ENCODE results near the gene B9D2. TPM values are rescaled to one million over a fixed set of nuclear protein-coding genes. Genes with fewer than 3 reads are reported as not detected.

The B9D2 gene
- total and polyA plus RNA-seq, 2 of the 4 experiments (the other 2 are of a cell fraction): 6.1 to 9.7 TPM

Other genes with a start within 250 kb of the B9D2 start
- not detected in 2 replicates for gene CYP2F1, start 249.7 kb downstream of the B9D2 start, total RNA-seq (2012; rRNA removed)
- not detected in 2 replicates for gene CYP2F1, start 249.7 kb downstream of the B9D2 start, polyA plus RNA-seq (2012; rRNA removed)
- 0.54 and 0.83 TPM in 2 replicates for gene CYP2S1, start 170.9 kb downstream of the B9D2 start, total RNA-seq (2012; rRNA removed)
- gene CYP2S1, start 170.9 kb downstream of the B9D2 start, polyA plus RNA-seq (2012; rRNA removed): 0.98 and 2.1 TPM in 2 replicates
- 444 and 466 TPM in 2 replicates for gene AXL, start 144.9 kb downstream of the B9D2 start, total RNA-seq (2012; rRNA removed)
- gene AXL, start 144.9 kb downstream of the B9D2 start, polyA plus RNA-seq (2012; rRNA removed): 212 and 235 TPM in 2 replicates
- gene HNRNPUL1, start 99.8 kb downstream of the B9D2 start, total RNA-seq (2012; rRNA removed): 50.7 and 56.1 TPM in 2 replicates
- gene HNRNPUL1, start 99.8 kb downstream of the B9D2 start, polyA plus RNA-seq (2012; rRNA removed): 67.3 and 68.1 TPM in 2 replicates
- 4.1 and 5.8 TPM in 2 replicates for gene CCDC97, start 54.0 kb downstream of the B9D2 start, total RNA-seq (2012; rRNA removed)
- gene CCDC97, start 54.0 kb downstream of the B9D2 start, polyA plus RNA-seq (2012; rRNA removed): 11.0 and 11.9 TPM in 2 replicates
- 3.2 and 3.9 TPM in 2 replicates for gene TGFB1, start 10.2 kb downstream of the B9D2 start, total RNA-seq (2012; rRNA removed)
- 26.7 and 27.8 TPM in 2 replicates for gene TGFB1, start 10.2 kb downstream of the B9D2 start, polyA plus RNA-seq (2012; rRNA removed)
- 1.4 and 1.9 TPM in 2 replicates for gene TMEM91, start 12.4 kb upstream of the B9D2 start, total RNA-seq (2012; rRNA removed)
- gene TMEM91, start 12.4 kb upstream of the B9D2 start, polyA plus RNA-seq (2012; rRNA removed): 4.8 and 5.5 TPM in 2 replicates
- gene EXOSC5, start 33.2 kb upstream of the B9D2 start, total RNA-seq (2012; rRNA removed): 11.4 and 19.0 TPM in 2 replicates
- 25.2 and 34.0 TPM in 2 replicates for gene EXOSC5, start 33.2 kb upstream of the B9D2 start, polyA plus RNA-seq (2012; rRNA removed)
- gene BCKDHA, start 33.7 kb upstream of the B9D2 start, total RNA-seq (2012; rRNA removed): 6.4 and 7.7 TPM in 2 replicates
- 7.6 and 9.6 TPM in 2 replicates for gene BCKDHA, start 33.7 kb upstream of the B9D2 start, polyA plus RNA-seq (2012; rRNA removed)
- under 0.01 and 0.36 TPM in 2 replicates for gene B3GNT8, start 63.2 kb upstream of the B9D2 start, total RNA-seq (2012; rRNA removed)
- gene B3GNT8, start 63.2 kb upstream of the B9D2 start, polyA plus RNA-seq (2012; rRNA removed): 0.30 and 0.36 TPM in 2 replicates
- gene DMAC2, start 75.8 kb upstream of the B9D2 start, total RNA-seq (2012; rRNA removed): 50.8 and 52.5 TPM in 2 replicates
- 72.2 and 78.5 TPM in 2 replicates for gene DMAC2, start 75.8 kb upstream of the B9D2 start, polyA plus RNA-seq (2012; rRNA removed)
- not detected in 2 replicates for gene ERICH4, start 79.0 kb upstream of the B9D2 start, total RNA-seq (2012; rRNA removed)
- not detected in 2 replicates for gene ERICH4, start 79.0 kb upstream of the B9D2 start, polyA plus RNA-seq (2012; rRNA removed)
- not detected in 2 replicates for gene CEACAM21, start 212.0 kb upstream of the B9D2 start, total RNA-seq (2012; rRNA removed)
- not detected in 2 replicates for gene CEACAM21, start 212.0 kb upstream of the B9D2 start, polyA plus RNA-seq (2012; rRNA removed)

Data from IMR-90 (cell line).